Fibroblast of villous mesenchyme (primary cell): Measurements from ENCODE around the gene DFFB. TPM values are rescaled to one million over a fixed set of nuclear protein-coding genes. Genes with fewer than 3 reads are reported as not detected.

Experiments
- DNase-seq: peaks from one replicate; pipeline ENCODE4 v3.0.0-alpha.2; 2010; ENCODE audit warnings: low read depth
- H3K4me3 ChIP-seq: 2 replicates; pipeline ENCODE4 v1.5.1; 2011; ENCODE audit warnings: low read depth, mild to moderate bottlenecking, low read length
- total RNA-seq: library from RNA; depleted of rRNA; stranded (reverse); fragments of >200 nt; gene quantifications from 2 replicates; pipeline ENCODE4 v1.2.3, GENCODE V29; 2012
- TF ChIP-seq, protein P1 (sequence below): IDR thresholded peaks from 2 replicates; pipeline ENCODE4 v1.5.1; 2012; ENCODE audit warnings: low read depth, mild to moderate bottlenecking, low read length; ENCODE audit not compliant: insufficient read depth

Gene DFFB
- total RNA-seq, 1 donor = 4.7 TPM

DNA sequence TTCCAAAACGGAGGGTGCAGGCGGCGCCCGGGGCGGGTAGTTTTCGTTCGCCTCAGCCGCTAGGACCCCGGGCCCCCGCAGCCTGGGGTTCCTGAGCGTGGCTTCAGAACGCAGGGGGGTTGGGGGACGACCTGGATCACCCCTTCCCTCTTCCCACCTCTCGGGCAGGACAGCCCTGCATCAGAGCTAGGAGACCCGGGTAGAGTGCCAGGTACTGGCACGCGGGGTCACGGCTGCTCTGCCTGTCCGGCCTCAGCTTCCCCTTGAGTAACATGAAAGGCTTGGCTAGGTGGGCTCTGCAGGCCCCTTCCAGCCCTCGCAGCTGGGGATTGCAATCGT lies 484 bp downstream of the DFFB start:
- DNase-seq = no peak
- TF ChIP-seq, protein P1, sequence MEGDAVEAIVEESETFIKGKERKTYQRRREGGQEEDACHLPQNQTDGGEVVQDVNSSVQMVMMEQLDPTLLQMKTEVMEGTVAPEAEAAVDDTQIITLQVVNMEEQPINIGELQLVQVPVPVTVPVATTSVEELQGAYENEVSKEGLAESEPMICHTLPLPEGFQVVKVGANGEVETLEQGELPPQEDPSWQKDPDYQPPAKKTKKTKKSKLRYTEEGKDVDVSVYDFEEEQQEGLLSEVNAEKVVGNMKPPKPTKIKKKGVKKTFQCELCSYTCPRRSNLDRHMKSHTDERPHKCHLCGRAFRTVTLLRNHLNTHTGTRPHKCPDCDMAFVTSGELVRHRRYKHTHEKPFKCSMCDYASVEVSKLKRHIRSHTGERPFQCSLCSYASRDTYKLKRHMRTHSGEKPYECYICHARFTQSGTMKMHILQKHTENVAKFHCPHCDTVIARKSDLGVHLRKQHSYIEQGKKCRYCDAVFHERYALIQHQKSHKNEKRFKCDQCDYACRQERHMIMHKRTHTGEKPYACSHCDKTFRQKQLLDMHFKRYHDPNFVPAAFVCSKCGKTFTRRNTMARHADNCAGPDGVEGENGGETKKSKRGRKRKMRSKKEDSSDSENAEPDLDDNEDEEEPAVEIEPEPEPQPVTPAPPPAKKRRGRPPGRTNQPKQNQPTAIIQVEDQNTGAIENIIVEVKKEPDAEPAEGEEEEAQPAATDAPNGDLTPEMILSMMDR = no peak
- peak overlapping the region; percentile 97 for H3K4me3 ChIP-seq

- DNase-seq = peak; percentile 20
- peak overlapping the region; percentile 97 for H3K4me3 ChIP-seq
- TF ChIP-seq, protein P1 = peak; percentile 12
Measured at GRCh38 chr1:3858231-3858981, 1.1 kb downstream of the DFFB start.

GRCh38 chr1:3863231-3863935 lies 6.1 kb downstream of the DFFB start:
- no peak overlapping the region for H3K4me3 ChIP-seq
- no peak for DNase-seq
- TF ChIP-seq, protein P1 = no peak

DNA sequence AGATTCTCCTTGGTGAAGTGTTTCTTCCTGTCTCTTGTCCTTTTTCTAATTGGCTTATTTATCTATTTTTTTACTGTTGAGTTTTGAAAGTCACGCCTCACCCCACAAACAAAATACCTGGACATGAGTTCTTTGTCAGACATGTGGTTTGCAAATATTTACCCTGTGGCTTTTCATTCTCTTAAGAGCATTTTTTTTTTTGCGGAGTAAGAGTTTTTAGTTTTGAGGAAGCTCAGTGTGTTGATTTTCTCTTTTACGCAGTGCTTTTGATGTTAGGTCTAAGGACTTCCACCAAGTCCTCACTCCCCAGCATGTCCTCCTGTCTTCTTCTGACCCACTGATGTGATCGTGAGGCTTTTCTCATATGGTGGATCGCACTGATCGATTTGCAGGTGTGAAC lies 7.6 kb downstream of the DFFB start:
- TF ChIP-seq, protein P1 = no peak
- DNase-seq = no peak

GRCh38 chr1:3865606-3866160 lies 8.4 kb downstream of the DFFB start:
- DNase-seq = no peak
- no peak overlapping the region for H3K4me3 ChIP-seq
- TF ChIP-seq, protein P1 = no peak

More for the DNA sequence above, 7.6 kb downstream of the DFFB start:
- H3K4me3 ChIP-seq = no peak overlapping the region

GRCh38 chr1:3868464-3869006 lies 11.3 kb downstream of the DFFB start:
- DNase-seq = no peak
- TF ChIP-seq, protein P1 = no peak
- no peak overlapping the region for H3K4me3 ChIP-seq
